Raji (cell line): Measurements from ENCODE around the gene MYT1.

Source experiments
- POLR2A ChIP-seq: IDR thresholded peaks from 2 replicates; pipeline ENCODE4 v1.6.1; 2011; ENCODE audit warnings: low read depth, low read length, control low read depth; ENCODE audit not compliant: insufficient read depth

MYT1 gene

DNA sequence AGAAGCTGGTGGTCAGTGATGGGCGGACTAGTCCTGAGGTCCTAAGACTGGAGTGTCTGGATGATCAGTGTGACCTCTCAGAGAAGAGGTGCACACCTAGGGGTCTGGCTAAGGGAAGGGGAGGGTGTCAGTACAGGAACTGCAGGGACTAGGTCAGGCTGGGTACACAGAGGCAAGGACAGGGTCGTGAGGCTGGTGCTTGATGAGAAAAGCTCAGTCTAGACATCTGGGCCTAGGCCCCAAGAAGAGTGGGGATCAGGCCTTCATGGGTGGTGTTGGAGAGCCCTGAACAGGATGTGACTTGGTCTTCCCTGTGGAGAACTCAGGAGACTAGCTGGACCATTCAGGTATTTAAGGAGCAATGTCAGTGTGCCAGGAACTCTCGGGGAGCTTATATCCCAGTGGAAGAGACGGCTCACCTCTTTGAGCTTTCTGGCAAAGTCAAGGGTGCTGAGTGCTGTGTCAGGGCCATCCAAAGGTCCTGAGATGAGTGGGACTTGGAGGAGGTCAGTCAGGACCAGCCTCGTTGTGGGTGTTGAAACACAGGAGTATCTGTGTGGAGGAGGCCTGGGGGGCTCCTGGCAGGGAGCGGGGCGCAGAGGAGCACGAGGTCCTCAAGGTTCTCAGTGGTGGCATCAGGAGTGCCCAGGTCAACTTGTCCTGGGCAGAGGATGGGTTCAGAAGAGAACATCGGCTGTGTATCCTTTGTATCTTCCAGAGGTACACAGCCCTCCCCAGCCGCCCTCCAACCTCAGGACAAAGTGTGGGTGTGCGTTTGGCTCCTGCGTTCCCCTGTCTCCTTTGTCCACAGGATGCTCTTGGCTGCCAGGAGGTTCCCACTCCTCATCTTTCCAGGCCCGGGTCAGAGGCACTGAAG is 13.3 kb upstream of the MYT1 start:
- TF ChIP-seq POLR2A: no peak

DNA sequence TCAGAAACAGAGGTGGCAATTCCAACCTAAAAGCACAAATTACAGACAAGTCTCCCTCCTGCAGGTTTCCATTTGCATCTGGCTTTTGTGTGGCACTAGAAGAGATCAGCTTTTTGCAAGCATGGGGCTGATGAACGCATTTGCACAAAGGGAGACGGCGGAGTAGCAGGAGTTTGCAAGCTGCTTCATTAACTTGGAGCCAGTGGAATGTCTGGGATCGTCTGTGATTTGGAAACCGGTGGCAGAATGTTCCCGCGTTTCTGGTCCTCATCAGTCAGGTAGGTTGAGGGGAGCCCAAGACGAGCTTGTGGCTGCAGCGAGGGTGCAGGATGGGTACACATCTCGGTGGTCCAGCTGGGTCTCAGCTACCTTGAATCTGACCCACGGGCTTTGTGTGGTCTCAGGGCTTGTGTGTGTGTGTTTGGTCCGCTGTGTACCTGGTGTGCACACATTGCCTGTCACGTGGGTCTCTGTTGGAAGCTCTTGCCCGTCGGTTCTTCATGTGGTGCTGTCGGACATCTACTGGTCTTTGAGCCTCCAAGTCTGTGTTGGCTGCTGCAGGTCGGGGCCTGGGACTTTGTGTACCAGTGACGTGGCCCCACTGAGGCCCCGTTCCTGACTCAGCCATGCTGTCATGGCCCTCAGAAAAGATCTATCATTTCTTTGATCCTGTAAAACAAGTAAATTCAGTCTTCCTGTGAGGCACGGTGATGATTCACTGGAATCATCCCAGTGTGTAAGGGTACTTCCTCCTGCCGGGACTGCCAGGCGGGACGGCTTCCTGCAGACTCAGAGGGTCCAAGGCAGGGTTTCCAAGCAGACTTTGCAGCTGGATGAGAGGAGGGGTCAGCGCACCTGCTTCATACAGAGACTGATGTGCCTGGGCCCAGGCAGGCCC is 12.4 kb upstream of the MYT1 start:
- TF ChIP-seq POLR2A: no peak

DNA sequence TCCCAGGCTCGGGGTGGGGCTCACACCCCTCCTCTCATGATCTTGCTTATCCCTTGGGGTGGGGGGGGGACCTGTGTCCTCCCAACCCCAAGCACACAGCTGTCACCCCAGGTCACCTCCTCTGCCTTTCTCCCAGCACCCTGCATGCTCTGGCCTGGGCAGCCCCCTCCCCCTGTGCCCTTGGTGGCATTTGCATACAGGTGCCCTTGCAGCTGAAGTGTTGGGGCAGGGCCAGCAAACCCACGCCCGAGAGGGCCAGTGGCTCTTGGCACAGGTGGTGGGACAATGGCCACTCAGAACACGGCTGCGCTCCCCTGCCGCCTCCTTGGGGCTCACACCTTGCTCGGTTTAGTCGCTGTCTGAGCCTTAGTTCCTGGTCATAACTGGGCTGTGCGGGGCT is 11.3 kb upstream of the MYT1 start:
- no peak for TF ChIP-seq POLR2A

DNA sequence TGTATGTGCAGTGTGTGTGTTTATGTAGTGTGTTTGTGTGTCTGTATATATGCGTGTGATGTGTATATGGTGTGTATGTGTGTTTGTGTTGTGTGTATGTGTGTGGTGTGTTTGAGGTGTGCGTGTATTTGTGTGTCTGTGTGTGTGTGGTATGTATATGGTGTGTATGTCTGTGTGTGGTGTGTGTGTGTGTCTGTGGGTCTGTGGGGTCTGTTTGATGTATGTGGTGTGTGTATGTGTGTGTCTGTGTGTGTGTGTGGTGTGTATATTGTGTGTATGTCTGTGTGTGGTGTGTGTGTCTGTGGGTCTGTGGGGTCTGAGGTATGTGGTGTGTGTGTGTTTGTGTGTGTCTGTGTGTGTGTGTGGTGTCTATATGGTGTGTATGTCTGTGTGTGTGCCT is 10.8 kb upstream of the MYT1 start:
- TF ChIP-seq POLR2A: no peak

DNA sequence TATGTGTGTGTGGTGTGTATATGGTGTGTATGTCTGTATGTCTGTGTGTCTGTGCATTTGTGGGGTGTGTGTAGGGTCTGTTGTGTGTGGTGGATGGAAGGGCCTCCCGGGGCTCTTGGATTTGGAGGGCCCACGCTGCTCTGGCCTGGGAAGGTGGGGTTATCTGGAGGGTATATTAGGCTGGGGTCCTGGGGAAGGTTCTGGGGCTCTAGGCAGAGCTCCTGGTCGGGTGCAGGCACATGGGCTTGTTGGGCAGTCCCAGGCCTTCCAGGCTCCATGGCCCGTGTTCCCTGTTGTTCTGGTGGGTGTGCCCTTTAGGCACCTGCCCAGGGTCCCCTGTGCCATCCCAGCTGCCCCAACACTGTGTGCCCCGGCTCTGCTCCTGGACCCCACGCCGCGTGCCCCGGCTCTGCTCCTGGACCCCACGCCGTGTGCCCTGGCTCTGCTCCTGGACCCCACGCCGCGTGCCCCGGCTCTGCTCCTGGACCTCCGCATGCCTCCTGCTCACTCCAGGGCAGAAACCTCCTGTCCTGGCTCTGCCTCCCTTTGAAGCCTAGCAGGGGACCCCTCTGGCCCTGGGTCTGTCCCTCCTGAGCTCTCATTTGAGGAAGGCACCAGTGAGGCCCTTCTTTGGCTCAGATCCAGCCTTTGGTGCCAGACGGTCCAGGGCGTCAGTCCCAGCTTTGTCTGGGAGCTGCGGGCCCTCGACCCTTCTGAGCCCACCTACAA is 10.2 kb upstream of the MYT1 start:
- no peak for TF ChIP-seq POLR2A

DNA sequence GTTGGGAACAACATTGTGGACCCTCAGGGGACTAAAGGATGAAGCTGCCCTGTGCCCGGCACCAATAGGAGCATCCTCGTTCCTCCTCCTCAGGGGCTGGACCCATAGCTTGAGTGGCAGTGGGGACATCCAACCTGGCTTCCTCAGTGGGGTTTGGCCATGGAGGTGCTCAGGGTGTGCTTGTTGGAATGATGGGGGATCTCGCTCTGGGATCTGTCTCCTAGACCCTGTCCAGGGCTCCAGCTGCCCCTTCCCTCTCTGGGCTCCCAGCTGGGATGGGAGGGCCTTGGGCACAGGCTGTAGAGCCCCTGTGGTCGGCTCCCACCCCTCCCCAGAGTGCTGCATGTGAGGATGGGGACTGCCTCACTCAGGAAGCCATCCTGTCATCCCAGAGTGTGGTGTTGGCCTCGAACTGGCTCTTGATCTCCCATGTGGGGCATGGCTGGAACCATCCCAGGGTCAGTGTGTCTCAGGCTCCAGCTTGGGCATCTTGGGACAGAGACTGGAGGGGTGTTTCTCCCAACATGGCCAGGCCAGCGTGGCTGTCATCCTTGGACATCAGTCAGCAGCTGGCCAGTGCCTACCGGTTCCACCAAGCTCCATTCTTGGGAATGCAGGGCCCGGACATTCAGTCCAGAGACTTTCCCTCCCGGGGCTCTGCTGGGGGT is 9.5 kb upstream of the MYT1 start:
- TF ChIP-seq POLR2A: no peak

DNA sequence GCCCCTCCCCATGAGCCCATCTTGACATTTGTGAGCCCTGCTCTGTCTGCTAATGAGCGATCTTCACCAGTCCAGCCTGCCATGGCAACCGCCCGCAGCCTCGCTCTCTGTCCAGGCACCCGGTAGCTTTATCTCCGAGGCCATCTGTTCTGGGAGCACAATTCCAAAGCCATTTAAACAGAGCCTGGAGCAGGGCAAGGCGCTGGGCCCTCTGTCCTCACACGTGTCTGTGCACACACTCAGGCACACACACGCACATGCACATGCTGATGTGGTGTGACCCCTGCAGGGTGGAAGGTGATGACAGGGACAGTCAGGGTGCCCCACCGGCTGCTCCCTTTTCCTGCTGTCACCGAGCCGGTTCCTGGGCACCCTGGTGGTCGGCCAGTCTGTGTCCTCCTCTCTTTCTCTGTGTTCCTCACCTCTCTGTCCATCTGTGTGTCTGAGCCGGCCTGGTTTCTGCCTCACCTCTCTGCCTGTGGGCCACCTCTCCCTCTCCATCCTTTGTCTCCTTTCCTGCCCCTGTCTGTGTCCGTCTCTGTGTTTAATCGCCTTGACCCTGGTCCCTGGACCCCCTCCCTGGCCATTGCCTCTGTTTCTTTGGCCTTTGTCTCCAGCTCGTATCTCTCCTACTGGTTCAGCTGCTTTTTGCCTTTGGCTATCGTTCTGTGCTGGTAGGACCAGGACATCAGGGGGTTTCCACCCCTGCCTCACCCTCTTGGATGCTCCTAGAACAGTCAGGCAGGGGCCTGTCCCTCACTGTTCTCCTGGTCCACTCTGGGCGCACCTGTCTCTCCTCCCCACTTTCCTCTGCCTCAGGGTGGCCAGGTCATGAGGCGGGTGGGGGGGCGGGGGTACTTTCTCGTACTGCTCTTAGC is 8.8 kb upstream of the MYT1 start:
- TF ChIP-seq POLR2A: no peak

DNA sequence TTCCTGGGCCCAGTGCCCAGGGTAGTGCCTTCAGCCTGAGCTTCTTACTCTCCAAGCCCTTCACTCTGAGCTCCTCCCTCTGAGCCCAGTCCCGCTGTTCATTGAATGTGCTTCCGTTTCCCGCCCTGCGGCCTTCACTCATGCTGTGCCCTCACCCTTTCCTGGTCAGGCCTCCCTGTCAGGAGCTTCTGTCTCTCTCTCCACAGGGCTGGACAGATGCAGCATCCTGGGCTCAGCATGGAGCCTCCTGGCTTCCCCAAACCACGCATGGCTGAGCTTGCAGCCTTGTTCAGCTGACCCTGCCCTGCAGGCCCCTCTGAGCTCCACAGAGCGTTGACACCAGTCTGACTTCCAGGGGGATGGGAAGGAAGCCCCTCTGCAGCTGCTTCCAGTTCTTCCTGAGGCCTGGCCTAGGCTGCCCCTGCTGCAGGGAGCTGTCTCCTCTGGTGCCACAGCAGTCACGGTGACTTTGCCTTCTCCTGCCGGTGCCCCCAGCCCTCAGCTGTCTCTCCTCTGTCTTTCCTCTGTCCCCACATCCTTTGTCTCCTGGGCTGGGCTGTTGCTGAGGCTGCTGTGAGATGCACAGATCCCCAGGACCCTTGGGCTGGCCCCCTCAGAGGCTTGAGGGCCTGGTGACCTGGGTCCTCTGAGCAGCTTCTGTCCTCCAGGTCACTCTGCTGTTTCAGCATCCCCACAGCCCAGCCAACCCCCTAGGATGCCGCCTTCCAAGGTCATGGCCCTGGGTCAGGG is 7.9 kb upstream of the MYT1 start:
- no peak for TF ChIP-seq POLR2A

DNA sequence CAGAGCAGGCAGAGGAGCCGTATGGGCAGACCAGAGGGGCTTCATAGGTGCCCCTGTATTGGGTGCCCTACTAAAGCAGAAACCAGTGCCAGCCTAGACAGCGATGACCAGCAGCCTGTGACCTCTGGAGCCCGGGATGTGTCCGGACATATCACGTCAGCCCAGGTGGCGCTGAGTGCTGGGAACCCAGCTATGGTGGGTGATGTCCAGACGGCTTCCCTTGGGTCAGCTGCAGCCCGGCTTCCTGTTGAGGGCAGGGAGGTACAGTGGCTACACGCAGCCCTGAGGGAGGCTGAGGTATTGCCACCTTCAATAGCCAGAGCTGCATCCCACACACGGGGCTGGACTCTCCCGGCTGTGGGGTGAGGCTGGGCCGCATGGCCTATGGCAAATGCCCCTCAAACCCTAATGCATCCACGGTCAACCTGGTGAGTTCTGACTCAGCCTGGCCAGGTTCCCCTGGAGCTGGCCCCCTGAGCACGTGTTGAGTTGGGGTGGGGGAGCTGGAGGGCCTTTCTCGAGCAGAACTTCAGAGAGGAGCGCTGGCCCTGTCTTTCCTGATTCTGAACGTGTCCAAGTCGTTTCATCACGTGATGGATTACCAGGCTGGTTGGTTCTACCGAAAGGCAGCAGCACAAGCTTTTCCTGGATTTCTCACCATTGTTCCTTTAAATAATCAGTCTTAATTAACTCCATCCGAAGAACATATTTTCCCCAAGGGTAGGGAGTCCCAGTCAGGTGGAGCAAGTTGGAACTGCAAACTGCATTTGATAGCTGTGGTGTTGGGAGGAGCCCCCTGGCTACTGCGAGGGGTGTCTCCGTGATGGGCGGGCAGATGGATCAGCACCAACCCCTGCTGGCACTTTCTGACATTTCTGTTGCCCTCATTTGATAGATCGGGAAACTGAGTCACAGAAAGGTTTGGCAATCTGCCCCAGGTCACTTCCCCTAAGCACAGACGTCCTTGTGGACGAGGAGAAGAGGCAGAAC is 7.1 kb upstream of the MYT1 start:
- no peak for TF ChIP-seq POLR2A

DNA sequence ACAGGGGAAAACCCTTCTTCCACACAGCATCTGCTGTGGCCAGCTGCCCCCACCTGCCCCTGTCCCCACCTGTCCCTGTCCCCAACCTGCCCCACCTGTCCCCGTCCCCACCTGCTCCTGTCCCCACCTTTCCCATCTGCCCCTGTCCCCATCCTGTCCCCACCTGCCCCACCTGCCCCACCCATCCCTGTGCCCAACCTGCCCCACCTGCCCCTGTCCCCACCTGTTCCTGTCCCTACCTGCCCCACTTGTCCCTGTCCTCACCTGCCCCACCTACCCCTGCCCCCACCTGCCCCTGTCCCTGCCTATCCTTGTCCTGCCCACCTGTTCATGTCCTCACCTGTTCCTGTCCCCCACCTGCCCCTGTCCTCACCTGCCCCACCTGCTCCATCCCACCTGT is 6.4 kb upstream of the MYT1 start:
- no peak for TF ChIP-seq POLR2A

DNA sequence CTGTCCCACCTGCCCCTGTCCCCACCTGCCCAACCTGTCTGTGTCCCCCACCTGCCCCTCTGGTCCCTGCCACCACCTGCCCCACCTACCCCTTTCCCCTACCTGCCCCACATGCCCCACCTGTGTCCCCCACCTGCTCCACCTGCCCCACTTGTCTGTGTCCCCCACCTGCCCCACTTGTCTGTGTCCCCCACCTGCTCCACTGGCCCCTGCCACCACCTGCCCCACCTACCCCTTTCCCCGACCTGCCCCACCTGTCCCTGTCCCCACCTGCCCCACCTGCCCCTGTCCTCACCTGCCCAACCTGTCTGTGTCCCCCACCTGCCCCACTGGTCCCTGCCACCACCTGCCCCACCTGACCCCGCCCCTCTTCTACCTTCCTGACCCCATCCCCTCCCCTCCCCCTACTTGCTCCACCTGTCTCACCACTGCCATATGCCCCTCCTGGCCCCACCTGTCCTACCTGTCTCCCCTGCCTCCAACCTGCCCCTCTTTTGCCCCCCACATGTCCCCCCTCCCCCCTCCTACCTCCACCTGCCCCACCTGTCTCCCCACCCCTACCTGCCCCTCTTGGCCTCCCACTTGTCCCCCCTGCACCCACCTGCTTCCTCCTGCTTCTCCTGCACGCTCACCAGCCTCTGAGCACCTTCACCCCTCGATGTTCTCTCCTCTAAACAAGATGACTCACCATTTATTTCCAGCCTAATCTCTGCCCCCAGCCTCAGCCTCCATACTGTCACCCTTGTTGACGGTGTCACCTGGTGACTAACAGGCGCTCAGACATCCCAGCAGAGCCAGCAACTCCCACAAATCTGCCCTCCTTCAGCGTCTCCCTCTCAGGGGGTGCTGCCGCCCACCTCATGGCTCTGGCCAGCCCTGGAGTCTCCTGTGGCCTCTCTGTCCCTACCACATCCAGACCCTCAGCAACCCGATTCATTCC is 5.6 kb upstream of the MYT1 start:
- no peak for TF ChIP-seq POLR2A

DNA sequence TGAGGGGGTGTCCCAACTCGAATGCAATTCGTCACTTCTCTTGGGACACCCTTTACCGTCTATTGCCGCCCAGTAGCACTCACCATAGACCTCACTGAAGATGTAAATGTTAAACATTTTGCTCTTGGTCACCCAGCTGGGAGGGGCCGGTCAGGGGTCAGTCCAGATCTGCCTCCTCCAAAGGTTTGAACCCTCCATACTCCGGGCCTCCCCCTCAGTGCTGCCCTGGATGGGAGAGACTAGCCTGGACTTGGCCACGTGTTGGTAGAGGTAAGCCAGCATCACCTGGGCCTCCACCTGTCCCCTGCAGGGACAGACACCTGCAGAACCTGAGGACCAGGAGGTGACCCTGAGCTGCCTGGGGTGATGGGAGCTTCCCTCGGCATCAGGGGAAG is 5.0 kb upstream of the MYT1 start:
- TF ChIP-seq POLR2A: no peak
